Nucleus accumbens (tissue), 56 donors: ENCODE results near the gene JAK1.
"Not testable (repeated sequence)": the region's sequence is repeated elsewhere in the genome, so short reads cannot be mapped to it uniquely, and the experiment has no call there.

Experiments used
- DNase-seq, 56 donors: peaks; one replicate each; lab custom pipeline; 2025; lab: John Stamatoyannopoulos, UW

The JAK1 gene

DNA sequence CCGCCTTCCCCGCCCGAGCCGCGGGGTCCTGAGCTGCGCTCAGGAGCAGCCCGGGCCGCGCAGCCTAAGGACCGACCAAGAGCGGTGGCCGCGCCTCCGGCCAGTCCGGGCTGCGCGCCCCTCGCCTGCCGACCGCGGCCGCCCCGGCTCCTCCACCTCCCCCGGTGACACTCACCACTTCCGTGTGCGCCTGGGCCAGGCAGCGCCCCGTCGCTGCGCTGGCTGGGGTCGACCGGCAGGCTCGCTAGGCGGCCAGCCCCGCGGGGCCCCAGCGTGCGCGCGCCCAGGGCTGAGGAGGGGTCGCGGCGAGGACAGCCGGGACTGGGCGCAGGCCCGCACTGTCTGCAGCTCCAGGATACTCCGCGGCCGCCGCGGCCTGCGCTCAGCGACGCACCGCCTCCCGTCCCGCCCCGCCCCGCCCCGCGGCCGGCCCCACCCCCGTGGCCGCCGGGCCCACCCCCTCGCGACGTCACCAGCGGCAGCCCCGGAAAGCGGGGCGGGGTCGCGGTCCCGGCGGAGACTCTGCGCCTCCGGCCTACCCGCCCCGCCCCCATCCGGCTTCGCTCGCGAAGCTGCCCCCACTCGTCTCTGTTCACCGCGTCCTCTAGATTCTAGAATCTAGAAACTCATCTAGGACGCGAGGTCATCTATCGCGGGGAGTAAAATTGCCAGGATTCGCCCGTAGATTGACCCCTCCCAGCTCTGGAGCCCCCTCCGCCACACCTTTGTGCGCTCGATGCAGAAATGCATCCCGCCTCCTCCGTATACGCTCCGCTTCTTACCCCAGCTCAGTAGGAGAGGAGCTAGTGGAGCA is at the start of gene JAK1:
Gene JAK1 (minus strand): TSS at position 392 of the 814 bp plus-strand sequence. CDS start 80,285 bp downstream, outside the sequence.
- DNase-seq, result peak in 55 of 56 donors; percentile 17 to 92 (median 80)

DNA sequence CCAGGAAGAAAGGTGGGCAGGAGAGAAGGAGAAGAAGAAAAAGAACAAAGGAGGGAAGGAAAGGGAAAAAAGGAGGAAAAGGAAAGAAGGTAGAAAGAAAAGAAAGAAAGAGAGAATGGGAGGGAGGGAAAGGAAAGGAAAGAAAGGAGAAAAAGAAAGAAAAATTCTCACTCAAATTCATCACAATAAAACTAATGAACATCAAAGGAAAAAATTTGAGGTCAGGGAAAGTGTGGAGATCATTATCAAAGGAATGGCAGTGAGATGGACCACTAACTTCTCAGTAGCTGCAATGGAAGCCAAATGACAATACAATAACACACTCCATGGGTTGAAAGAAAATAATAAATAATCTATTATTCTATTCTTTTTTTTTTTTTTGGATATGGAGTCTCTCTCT is 48.0 kb upstream of the JAK1 start:
- no peak for DNase-seq

DNA sequence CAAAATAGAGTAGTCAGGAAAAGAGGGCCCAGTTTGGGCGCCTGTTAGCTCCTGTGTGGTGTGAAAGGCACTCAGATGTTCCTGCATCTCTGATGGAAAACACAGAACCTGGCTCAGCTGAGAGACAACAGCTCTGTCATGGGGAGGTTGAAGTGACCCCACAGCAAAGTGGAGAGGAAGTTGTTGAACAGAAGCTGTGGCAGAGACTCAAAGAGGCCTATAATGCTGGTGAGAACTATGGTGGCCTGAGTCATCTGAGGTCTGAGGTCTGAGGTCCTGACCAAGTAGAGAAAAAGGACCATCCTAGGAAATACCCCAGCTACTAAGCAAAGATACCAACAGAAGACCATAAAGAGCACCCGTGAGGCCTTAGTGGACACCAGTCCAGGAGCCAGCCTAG is 45.6 kb upstream of the JAK1 start:
- DNase-seq, result no peak

- no peak for DNase-seq
Measured at GRCh38 chr1:65009724-65010420, 43.5 kb upstream of the JAK1 start.

- DNase-seq, result no peak
Measured at GRCh38 chr1:65009176-65009575, 42.8 kb upstream of the JAK1 start.

DNA sequence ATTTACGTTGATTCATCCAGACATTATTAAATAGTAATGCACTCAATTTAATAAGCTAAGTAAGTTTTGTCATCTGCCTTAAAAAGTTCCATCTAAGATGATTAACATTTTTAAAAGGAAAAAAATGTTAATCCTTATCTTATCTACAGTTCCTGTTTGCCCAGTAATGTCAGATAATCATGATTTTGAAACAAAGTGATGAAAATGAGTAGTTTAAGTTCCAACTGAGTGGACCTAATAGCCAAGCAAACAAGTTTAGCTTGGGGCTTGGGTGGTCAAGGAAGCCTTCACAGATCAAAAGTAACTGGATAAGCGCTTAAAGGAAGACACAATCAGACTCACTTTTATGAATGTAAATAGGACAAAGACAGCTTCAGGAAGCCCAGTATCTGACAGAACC is 40.5 kb upstream of the JAK1 start:
- no peak for DNase-seq

DNA sequence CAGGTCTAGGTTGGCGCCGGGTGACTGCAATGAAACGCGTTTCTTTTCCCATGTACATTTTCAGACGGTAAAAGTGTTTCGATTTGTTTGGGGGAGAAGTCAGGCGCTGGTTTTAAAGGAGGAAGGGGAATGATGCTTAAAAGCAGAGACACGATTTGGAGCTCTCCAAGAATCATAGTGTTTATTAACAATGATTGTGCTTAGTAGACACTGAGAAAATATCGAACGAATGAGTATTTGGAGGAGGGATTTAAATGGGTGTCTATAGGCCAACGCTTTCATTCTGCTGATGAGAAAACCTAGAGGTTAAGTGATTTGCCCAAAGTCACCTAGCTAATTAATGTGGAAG is 36.9 kb upstream of the JAK1 start:
- DNase-seq, result no peak

- DNase-seq, result peak in 51 of 56 donors; percentile 3 to 83 (median 57)
Measured at GRCh38 chr1:65002508-65003315, 36.4 kb upstream of the JAK1 start.

- peak in 1 of 56 donors; percentile 33 for DNase-seq
Measured at GRCh38 chr1:65002156-65002507, 35.8 kb upstream of the JAK1 start.

DNA sequence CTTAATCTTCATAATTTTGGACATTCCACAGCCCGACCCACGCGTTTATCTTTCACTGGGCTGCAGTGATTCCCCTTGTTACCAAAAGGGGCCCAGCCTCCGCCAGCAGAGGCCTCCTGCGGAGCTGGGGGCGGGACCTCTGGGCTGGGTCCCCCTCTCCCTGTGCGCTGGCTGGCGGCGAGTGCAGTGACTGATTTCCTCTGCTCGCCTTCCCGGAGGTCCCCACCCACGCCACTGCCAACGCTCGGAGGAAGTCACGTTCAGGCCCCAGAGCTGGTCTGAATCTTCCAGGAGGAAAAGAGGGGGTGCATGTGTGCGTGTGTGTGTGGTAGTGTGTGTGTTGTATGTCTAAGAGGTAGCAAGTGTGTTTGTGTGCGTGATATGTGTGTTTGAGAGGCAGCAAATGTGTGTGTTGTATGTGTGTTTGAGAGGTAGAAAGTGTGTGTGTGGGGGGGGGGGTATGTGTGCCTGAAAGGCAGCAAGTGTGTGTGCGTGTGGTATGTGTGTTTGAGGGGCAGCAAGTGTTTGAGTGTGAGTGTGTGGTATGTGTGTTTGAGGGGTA is 35.0 kb upstream of the JAK1 start:
- DNase-seq, result peak in 9 of 56 donors; percentile 1 to 14 (median 4)

GRCh38 chr1:64998425-64998948 is 32.1 kb upstream of the JAK1 start:
- not testable (repeated sequence) for DNase-seq

DNA sequence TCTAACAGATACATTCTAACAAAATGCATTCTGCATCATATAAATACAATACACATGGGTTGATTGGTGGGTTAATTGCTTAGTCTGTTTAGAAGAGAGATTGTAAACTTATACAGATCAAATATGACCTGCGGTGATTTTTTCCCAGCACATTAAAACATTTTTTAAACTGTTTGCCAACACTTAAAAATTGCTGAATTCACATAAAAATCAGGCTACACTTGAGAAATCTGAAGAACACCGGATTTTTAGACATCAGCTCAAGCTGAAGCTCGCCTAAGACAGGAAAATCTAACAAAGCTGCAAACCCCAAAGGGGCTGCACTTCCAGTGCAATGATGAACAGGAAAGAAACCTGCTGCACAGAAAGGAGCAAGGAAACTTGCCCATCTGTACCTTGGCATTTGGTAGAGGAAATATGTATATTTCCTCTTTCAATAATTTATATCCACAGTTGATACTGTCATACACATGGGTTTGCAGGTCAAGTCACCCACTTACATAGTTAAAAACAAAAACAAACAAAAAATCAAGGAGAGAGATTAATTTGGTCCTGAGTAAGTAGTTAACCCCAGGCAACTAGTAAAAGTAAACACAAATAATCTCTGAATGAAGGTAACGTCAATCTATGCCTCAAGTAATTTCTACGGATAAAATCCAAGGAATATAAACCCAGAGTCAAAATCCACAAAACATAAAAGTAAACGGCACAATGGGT is 30.4 kb upstream of the JAK1 start:
- DNase-seq, result no peak

DNA sequence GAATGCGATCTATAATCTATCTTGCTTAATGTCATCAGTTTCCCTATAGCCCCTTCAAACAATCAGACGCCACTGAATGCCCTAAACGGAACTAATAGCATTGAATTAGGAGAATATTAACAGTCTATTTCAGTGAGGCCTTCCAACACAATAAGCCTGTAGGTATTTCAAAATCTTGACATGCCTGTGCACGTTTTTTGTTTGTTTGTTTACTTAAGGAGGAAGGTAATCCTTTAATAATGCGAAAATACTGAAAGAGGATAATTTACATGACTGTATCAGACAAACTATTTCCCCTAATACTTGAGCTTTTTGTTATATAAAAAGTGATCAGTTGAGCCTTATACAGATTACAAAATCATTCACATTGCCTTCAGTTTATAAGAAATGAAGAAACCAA is 29.0 kb upstream of the JAK1 start:
- no peak for DNase-seq

GRCh38 chr1:64986903-64987871 is 20.8 kb upstream of the JAK1 start:
- no peak for DNase-seq

DNA sequence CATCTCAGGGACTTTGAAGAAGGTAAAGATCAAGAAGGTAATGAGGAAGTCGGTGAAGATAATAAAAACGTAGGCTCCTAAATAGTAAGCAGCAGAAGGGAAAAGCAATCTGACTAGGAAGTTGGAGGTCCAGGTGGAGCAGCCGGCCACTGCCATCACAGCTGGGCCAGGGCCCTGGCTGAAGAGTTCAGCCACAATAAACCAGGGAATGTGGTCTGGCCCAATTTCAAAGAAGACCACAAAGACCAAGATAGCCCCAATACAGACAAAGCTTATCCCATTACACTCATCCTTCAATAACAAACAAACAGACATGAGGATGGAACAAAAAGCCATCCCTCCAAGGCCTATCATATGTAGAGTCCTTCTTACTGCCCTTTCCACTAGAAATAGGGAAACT is 18.4 kb upstream of the JAK1 start:
- no peak for DNase-seq

- no peak for DNase-seq
Measured at GRCh38 chr1:64984106-64984505, 17.8 kb upstream of the JAK1 start.

DNA sequence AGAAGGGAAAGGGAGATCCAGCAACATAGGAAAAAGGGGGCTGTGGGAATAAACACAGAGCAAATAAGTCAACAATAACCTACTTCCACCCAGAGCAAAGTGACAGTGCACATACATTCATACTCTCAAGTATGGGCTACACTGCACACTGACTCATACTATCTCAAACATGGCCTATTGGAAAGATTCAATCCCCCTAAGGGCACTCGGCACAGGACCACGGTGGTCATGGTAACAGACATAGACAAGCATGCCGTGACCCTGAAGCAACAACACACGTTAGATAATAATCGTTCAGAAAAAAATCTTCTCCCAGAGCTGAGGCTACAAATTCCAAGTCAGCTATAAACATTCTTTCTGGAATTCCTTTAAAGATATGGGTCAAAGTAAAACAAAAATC is 16.8 kb upstream of the JAK1 start:
- DNase-seq, result no peak

DNA sequence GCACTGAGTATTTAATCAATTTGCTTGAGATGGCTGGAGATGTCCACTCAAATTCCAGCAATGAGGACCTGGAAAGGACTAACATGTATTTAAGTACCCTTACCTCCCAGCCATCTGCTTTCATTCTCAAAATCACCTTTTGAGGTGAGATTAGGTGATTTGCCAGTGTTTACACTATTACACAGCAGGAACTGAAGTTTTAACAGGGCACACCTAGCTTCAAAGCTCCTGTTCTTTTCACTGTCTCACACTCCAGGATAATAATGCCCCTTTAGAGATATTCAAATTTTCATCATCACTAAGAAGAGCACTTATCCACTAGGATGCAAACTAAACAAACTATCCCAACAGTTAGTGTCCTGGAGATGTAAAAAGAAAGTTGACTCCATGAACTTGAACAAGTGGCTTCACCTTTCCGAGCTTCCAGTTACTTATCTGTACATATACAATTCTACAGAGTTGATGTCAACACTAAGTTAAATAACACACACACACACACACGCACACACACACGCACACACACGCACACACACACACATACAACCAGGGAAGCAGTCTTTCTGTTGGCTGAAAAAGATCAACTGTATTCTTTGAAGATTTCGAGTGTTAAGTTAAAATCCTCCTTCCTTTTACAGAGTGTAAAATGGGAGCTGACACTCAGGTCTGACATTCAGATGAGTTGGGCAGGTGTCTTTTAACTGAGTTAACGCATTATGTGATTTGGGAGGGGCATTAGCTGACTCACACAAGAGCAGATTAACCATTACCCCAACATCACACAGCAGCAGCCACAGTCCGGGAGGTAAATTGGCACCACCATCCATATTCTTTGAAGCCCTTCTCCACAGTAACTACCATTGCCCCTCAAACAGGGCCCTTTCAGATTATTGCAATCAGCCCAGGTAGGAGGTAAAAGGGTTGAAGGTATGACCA is 15.5 kb upstream of the JAK1 start:
- DNase-seq, result no peak
